ENCODE measurements around the gene MANSC4. TPM values are rescaled to one million over a fixed set of nuclear protein-coding genes. Genes with fewer than 3 reads are reported as not detected.

MANSC4 gene
- total RNA-seq, 1 donor from 2014 or later, result not detected

- H3K27ac ChIP-seq, result no peak overlapping the region
- no peaks in the 10 kb centered on the region for H3K36me3 ChIP-seq
- no peak for TF ChIP-seq POLR2A (IDR thresholded peaks at IDR 0.05)
- H3K27me3 ChIP-seq, result no peaks in the 10 kb centered on the region
- H3K9me3 ChIP-seq, result no peaks in the 10 kb centered on the region
- H3K4me3 ChIP-seq, result no peak overlapping the region
- DNase-seq (ENCODE audit: extremely low spot score in 2 of 2), result no peak
- intact Hi-C loops (cut with DNase I), result no loop called here
- no peaks in the 10 kb centered on the region for H3K4me1 ChIP-seq
Measured at GRCh38 chr12:27808841-27809240, 28.8 kb upstream of the MANSC4 start.

GRCh38 chr12:27807063-27807703 is 27.1 kb upstream of the MANSC4 start:
- Histone ChIP-seq H3K4me3 (no peak overlapping the region), H3K9me3 (no peaks in the 10 kb centered on the region), H3K27me3 (no peaks in the 10 kb centered on the region), H3K27ac (no peak overlapping the region), H3K4me1 (no peaks in the 10 kb centered on the region), H3K36me3 (no peaks in the 10 kb centered on the region)
- intact Hi-C loops (cut with DNase I), result no loop called here
- DNase-seq (ENCODE audit: extremely low spot score in 2 of 2), result no peak
- TF ChIP-seq POLR2A (IDR thresholded peaks at IDR 0.05) (no peak), POLR2AphosphoS5 (IDR thresholded peaks at IDR 0.05; ENCODE audit: insufficient read depth in 1 of 2, low read depth in 1 of 2) (no peak)
- TF ChIP-seq, protein P1, sequence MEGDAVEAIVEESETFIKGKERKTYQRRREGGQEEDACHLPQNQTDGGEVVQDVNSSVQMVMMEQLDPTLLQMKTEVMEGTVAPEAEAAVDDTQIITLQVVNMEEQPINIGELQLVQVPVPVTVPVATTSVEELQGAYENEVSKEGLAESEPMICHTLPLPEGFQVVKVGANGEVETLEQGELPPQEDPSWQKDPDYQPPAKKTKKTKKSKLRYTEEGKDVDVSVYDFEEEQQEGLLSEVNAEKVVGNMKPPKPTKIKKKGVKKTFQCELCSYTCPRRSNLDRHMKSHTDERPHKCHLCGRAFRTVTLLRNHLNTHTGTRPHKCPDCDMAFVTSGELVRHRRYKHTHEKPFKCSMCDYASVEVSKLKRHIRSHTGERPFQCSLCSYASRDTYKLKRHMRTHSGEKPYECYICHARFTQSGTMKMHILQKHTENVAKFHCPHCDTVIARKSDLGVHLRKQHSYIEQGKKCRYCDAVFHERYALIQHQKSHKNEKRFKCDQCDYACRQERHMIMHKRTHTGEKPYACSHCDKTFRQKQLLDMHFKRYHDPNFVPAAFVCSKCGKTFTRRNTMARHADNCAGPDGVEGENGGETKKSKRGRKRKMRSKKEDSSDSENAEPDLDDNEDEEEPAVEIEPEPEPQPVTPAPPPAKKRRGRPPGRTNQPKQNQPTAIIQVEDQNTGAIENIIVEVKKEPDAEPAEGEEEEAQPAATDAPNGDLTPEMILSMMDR (IDR thresholded peaks at IDR 0.05), result no peak

DNA sequence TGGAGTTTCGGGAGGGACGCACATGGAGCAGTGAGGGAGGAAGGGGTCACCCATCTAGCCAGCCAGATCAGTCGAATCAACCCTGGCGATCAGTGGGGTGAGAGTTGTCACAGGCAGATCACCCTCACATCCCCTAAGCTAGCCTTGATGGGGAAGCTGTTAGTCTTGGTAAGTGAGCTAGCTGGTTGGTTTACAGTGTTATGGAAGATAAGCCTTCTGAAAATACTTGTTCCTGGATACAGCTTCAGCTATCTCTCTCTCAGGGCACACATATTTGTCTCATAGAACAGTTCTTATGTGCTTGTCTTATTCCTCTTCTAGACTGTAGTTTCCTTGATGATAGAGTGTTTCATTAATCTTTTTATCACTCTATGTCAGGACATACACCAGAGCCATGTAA is 26.2 kb upstream of the MANSC4 start:
- no peak overlapping the region for H3K27ac ChIP-seq

DNA sequence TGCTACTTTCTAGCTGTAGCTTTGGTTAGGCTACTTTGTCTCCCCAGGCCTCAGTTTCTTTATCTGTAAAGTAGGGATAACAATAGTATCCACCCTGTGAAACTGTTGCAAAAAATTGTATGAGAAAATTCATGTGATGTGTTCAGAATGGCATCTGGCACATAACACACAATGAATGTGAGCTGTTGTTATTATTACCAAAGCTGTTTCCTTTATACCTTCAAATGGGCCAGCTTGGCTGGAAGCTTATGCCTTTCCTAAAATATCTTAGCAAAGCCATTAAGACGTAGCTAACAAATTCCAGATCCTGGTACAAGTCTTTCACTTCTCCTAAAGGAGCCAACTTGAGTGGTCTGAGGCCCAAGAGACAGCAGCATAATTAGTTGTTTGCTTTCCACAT is 25.2 kb upstream of the MANSC4 start:
- H3K4me1 ChIP-seq, result no peaks in the 10 kb centered on the region
- no peak overlapping the region for H3K27ac ChIP-seq
- H3K4me3 ChIP-seq, result no peak overlapping the region
- H3K27me3 ChIP-seq, result no peaks in the 10 kb centered on the region
- DNase-seq (ENCODE audit: extremely low spot score in 2 of 2), result no peak
- H3K9me3 ChIP-seq, result no peaks in the 10 kb centered on the region
- peaks cover 0 to 5% of the 10 kb centered on the region in 2 donors for H3K36me3 ChIP-seq
- no peak for TF ChIP-seq POLR2AphosphoS5 (IDR thresholded peaks at IDR 0.05; ENCODE audit: insufficient read depth in 1 of 2, low read depth in 1 of 2)
- no peak for TF ChIP-seq POLR2A (IDR thresholded peaks at IDR 0.05)
- TF ChIP-seq, protein P1 (IDR thresholded peaks at IDR 0.05), result no peak
- intact Hi-C loops (cut with DNase I), result no loop called here

More for the DNA sequence above, 26.2 kb upstream of the MANSC4 start:
- intact Hi-C loops (cut with DNase I), result no loop called here
- no peaks in the 10 kb centered on the region for H3K36me3 ChIP-seq
- H3K4me3 ChIP-seq, result no peak overlapping the region
- no peaks in the 10 kb centered on the region for H3K4me1 ChIP-seq
- TF ChIP-seq POLR2AphosphoS5 (IDR thresholded peaks at IDR 0.05; ENCODE audit: insufficient read depth in 1 of 2, low read depth in 1 of 2), result no peak
- no peak for TF ChIP-seq POLR2A (IDR thresholded peaks at IDR 0.05)
- TF ChIP-seq, protein P1 (IDR thresholded peaks at IDR 0.05), result no peak
- H3K9me3 ChIP-seq, result no peaks in the 10 kb centered on the region
- no peaks in the 10 kb centered on the region for H3K27me3 ChIP-seq
- DNase-seq (ENCODE audit: extremely low spot score in 2 of 2), result no peak

DNA sequence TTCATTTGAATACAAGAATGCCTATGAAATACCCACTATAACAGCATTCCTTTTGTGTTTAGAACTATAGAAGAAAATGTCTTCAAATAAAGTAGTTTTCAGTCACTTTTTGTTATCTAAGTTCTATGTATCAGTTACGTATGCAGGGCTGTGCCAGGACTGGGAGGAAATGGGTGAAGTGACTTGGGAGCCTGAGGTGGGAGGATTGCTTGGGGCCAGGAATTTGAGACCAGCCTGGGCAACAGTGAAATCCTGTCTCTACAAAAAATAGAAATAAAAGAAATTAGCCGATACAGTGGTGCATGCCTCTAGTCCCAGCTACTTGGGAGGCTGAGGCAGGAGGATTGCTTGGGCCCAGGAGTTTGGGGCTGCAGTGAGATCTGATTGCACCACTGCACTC is 22.9 kb upstream of the MANSC4 start:
- no peaks in the 10 kb centered on the region for H3K27me3 ChIP-seq
- no peak for DNase-seq (ENCODE audit: extremely low spot score in 2 of 2)
- intact Hi-C loops (cut with DNase I), result no loop called here
- TF ChIP-seq, protein P1 (IDR thresholded peaks at IDR 0.05), result no peak
- TF ChIP-seq POLR2AphosphoS5 (IDR thresholded peaks at IDR 0.05; ENCODE audit: insufficient read depth in 1 of 2, low read depth in 1 of 2), result no peak
- TF ChIP-seq POLR2A (IDR thresholded peaks at IDR 0.05), result no peak
- H3K4me3 ChIP-seq, result no peak overlapping the region
- no peaks in the 10 kb centered on the region for H3K9me3 ChIP-seq
- no peaks in the 10 kb centered on the region for H3K4me1 ChIP-seq
- H3K36me3 ChIP-seq, result peaks cover 0 to 20% of the 10 kb centered on the region in 2 donors
- H3K27ac ChIP-seq, result no peak overlapping the region
